GM12873 (cell line): ENCODE measurements around the gene CEMIP2.

Source experiments
- CTCF ChIP-seq: IDR thresholded peaks from 2 replicates; pipeline ENCODE4 v1.5.1; 2012; ENCODE audit warnings: low read depth, mild to moderate bottlenecking, moderate library complexity, low read length, control low read depth; ENCODE audit not compliant: insufficient read depth; ENCODE audit errors: missing control alignments

The CEMIP2 gene

DNA sequence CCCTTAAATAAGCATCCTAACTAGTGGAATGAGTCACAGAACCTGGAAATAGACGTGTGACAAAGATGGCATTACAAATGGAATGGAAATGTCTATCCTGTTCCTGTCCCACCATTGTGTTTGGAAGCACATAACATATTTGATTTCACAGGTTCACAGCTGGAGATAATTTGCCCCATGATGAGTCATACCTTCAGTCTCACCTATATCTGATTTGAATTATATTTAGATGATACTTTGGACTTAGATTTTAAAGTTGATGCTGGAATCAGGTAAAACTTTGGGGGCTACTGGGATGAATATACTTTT is 92.5 kb downstream of the CEMIP2 start:
- no peak for TF ChIP-seq CTCF

- TF ChIP-seq CTCF = no peak
Observed at GRCh38 chr9:71675105-71675856, 93.0 kb downstream of the CEMIP2 start.

DNA sequence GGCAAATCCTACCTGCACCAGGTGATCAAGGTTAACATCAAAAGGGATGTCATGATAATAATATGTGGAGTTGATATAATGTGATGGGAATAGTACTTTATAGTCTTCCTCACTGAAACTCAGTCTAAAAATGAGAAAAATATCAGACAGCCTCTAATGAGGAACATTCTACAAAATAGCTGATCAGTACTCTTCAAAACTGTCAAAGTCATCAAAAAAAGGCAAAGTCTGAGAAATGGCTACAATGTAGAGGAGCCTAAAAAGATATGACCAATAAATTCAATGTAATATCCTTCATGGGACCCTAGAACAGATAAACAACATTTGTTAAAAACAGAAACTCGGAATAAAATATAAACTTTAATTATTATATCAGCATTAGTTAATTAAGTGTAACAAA is 95.7 kb downstream of the CEMIP2 start:
- no peak for TF ChIP-seq CTCF

DNA sequence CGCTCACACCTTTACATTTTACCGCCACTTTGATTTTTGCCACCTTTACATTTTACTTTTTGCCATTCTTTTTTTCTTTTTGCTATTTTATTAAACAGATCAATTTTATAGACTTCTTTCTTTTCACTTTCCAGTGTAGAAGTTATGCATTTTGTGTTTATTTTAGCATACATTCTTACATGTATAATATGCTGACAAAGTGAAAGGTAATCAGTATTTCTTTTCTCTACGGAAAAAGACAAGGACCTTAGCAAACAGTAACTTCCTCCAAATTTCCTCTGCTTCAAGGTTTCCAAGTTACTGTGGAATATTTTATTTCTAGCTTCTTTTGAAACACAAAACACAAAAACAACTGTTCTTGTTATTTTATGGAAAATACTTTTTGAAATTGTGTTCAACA is 97.0 kb downstream of the CEMIP2 start:
- TF ChIP-seq CTCF = no peak

DNA sequence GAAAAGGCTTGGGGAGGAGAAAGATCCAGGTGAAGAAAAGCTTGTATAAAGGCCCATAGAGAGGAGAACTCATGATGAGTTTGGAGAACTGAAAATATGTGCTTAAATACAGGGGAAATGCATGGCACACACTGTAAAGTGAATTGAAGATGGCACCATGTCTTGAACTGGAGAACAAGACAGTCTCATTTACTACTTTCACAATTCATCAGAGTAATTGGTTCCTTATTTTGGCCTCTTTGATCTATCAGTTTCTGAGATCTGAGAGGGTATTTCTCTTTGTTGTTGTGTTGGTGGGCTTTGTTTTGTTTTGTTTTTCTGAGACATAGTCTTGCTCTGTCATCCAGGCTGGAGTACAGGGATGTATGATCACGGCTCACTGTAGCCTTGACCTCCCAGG is 98.2 kb downstream of the CEMIP2 start:
- no peak for TF ChIP-seq CTCF

DNA sequence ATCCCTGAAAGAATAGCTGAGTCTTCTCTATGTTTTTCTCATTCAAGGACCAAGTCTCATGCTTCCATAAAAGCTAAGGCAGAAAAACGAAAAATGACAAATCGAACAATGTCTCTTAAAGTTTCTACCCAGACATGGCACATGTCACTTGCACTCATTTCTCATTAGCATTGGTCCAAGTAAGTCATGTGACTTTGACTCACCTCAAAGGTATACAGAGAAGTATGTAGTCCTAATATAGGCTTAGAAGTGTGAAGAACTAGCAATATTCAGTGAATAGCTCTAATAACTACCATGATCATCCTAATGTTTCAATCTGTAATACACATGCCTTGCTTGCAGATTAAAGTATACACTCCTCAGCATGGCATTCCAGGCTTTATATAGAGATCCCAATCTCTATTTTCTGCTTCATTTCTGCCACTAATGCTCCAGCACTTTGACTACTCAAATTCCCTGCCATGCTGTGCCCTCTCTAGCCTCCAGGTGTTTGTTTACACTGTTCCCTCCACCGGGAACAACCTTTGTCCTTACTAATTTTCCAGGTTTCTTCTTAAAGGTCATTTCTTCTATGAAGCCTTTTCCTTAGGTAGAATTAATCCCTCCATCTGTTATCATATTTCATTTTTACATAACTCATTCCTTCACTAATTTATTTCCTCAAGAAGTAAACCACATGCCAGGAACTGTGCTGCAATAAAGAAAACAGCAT is 98.9 kb downstream of the CEMIP2 start:
- no peak for TF ChIP-seq CTCF

DNA sequence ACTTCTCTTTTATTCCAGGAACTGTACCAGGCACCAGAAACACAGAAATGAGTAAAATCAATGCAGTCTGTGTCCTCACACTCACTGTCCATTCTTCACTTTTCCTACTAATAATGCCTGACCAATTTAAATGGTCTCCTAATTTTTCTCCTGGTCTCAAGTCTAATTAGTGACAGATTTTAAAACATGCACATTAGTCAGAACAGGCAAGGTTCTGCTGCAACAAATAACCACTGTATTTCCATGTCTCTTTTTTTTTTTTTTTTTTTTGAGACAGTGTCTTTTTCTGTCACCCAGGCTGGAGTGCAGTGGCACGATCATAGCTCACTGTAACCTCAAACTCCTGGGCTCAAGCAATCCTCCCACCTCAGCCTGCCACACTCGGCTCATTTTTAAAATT is 99.6 kb downstream of the CEMIP2 start:
- no peak for TF ChIP-seq CTCF
